ENCODE results near the gene RNF43.

RNF43 gene

DNA sequence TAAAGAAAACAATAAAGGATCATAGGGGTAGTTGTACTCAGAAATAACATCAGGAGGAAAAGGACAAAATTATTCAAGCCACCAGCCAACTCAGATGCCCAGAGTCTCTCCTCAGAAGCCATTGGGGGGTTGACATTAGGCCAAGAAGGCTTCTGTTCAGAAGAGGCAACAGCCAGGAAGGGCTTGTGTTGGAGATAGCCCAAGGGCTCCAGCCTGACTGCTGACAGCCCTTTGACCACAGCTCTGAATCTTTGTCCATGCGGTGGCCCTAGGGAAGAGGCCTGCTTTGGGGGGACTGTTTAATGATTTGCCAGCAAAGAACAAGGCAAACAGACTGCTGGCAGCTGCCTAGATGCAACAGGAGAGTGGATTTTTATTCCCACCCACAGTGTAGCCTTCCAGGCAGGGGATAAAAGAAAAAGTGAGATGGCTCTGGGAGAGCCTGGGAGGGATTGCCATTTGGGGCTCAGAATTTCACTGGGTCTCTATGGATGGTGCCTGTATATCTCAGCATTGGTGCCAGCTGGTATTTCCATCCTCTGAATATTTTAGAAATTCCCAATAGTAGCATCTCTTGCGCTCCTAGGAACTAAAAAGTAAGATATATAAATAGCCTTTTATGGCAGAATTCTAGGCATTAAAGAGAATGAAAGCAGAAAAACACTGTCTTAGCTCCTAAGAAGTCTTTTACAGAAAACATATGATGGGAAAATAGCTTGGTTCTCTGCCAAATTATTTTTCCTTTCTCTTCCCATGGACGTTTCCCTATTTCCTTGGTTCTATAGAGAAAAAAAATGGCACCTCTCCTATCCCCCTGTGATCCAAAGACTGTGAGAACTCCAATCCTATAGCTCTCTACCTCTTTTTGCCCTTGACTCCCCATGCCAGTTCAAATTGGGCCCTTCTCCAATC lies 36.0 kb downstream of the RNF43 start:
- Mint-ChIP-seq H3K27ac (peak overlapping the region; percentile 34), H3K36me3 (ENCODE audit: low read depth) (peaks cover 3% of the 10 kb centered on the region), H3K9me3 (no peaks in the 10 kb centered on the region)

DNA sequence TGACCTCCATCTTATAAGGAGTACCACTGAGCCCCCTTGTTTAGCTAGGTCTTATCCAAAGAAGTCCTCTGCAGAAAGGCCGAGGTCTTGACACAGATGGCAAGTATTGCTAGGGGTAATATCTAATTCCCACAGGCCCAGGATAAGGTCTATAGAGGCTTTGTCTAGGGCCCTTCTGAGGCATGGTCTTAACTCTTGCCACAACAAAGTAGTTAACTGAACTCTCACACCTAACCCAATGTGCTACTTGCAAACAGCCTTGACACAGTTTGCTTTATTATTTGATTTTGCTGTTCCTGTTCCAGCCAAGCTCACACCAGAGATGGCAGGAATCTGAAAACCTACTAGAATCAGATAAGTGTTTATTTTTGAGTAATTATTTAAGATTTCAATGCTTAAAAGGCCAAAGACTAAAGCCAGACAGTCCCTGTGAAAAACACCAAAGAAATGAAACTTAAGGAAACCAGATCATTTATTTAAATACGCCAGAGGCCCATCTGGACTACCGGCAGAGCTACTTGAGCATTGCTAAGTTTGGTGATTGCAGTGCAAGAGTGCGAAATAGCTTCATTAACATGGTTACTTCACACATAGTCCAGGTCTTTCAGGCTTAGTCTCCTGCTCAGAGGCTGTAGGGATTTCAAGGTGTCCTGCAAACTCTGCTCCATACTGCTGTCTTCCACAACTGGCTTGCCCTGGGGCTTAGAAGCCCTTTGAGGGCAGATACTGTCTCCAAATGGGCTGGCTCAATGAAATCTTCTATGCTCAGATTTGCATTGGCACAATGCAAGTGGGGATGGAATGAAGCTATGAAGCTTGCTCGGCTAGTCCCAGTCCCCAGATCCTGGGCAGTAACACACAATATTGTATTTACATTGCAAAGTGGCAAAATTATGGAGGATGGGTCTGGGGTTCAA lies 36.9 kb downstream of the RNF43 start:
- Mint-ChIP-seq H3K9me3 (no peaks in the 10 kb centered on the region), H3K36me3 (ENCODE audit: low read depth) (peaks cover 3% of the 10 kb centered on the region), H3K4me3 (no peak overlapping the region), H3K27me3 (no peaks in the 10 kb centered on the region), H3K27ac (no peak overlapping the region), H3K4me1 (peaks cover 39% of the 10 kb centered on the region)
- DNase-seq (no peak), ATAC-seq (no peak)

More for the DNA sequence above, 36.0 kb downstream of the RNF43 start:
- ATAC-seq: no peak
- peaks cover 39% of the 10 kb centered on the region for H3K4me1 Mint-ChIP-seq
- H3K4me3 Mint-ChIP-seq: peak overlapping the region; percentile 0
- no peaks in the 10 kb centered on the region for H3K27me3 Mint-ChIP-seq
- DNase-seq: no peak

GRCh38 chr17:58379511-58379824 lies 37.9 kb downstream of the RNF43 start:
- H3K36me3 Mint-ChIP-seq (ENCODE audit: low read depth): peaks cover 3% of the 10 kb centered on the region
- no peak for ATAC-seq
- no peak for DNase-seq
- no peak overlapping the region for H3K27ac Mint-ChIP-seq
- H3K27me3 Mint-ChIP-seq: no peaks in the 10 kb centered on the region
- H3K4me1 Mint-ChIP-seq: peaks cover 39% of the 10 kb centered on the region
- H3K4me3 Mint-ChIP-seq: no peak overlapping the region
- H3K9me3 Mint-ChIP-seq: no peaks in the 10 kb centered on the region

- Mint-ChIP-seq H3K4me1 (peaks cover 39% of the 10 kb centered on the region), H3K27ac (no peak overlapping the region), H3K27me3 (no peaks in the 10 kb centered on the region), H3K36me3 (ENCODE audit: low read depth) (peaks cover 3% of the 10 kb centered on the region), H3K4me3 (no peak overlapping the region), H3K9me3 (no peaks in the 10 kb centered on the region)
- ATAC-seq (no peak), DNase-seq (no peak)
Observed at GRCh38 chr17:58378733-58379510, 38.4 kb downstream of the RNF43 start.

DNA sequence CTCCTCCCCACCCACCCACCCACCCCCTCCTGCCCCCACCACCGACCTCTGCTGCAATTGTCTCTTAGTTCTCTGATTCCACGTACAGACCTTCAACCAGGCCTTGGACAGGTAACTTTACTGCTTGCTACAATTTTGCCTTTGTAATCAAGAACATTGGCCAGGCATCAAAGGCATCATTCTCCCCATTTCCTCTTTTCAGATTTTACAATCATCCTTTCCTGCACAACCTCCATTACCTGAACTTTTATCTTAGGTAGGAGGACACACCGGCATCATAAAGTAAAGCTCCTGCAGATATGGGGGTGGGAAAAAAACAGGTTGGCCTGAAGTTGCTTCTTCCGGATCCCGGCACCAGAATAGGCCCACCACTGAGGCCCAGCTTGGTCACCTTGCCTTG lies 39.7 kb downstream of the RNF43 start:
- Mint-ChIP-seq H3K27me3 (no peaks in the 10 kb centered on the region), H3K4me1 (peaks cover 34% of the 10 kb centered on the region), H3K9me3 (no peaks in the 10 kb centered on the region), H3K27ac (no peak overlapping the region), H3K36me3 (ENCODE audit: low read depth) (peaks cover 3% of the 10 kb centered on the region), H3K4me3 (no peak overlapping the region)
- ATAC-seq (no peak), DNase-seq (no peak)

DNA sequence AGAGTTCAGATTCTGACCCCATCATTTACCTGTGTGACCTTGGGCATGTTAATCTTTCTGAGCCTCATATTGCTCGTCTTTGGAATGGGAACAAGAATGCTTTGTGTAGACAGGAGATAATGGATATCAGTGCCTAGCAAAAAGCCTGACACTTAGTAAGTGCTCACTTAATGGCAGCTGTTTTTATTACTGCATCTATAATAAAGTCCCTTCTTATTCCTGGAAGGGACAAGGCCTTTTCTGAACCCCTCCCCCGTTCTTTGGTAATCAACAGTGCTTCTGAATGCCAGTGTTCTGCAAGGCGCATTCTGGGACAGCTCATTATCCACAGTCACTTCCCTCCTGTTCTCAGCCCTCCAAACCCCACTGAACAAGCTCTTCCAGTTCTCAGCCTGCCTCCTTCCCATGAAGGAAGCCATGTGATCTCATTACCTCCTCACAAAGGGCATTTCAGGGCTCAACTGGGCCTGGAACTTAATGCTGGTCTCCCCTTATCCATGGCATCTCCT lies 40.2 kb downstream of the RNF43 start:
- no peak overlapping the region for H3K27ac Mint-ChIP-seq
- peaks cover 29% of the 10 kb centered on the region for H3K4me1 Mint-ChIP-seq
- DNase-seq (no peak), ATAC-seq (no peak)
- H3K36me3 Mint-ChIP-seq (ENCODE audit: low read depth): peaks cover 3% of the 10 kb centered on the region
- H3K4me3 Mint-ChIP-seq: no peak overlapping the region
- H3K27me3 Mint-ChIP-seq: no peaks in the 10 kb centered on the region
- H3K9me3 Mint-ChIP-seq: no peaks in the 10 kb centered on the region

GRCh38 chr17:58376472-58377000 lies 40.8 kb downstream of the RNF43 start:
- no peak for DNase-seq
- Mint-ChIP-seq H3K27me3 (no peaks in the 10 kb centered on the region), H3K4me3 (no peak overlapping the region), H3K27ac (no peak overlapping the region), H3K4me1 (peaks cover 24% of the 10 kb centered on the region), H3K9me3 (no peaks in the 10 kb centered on the region), H3K36me3 (ENCODE audit: low read depth) (no peaks in the 10 kb centered on the region)
- no peak for ATAC-seq

DNA sequence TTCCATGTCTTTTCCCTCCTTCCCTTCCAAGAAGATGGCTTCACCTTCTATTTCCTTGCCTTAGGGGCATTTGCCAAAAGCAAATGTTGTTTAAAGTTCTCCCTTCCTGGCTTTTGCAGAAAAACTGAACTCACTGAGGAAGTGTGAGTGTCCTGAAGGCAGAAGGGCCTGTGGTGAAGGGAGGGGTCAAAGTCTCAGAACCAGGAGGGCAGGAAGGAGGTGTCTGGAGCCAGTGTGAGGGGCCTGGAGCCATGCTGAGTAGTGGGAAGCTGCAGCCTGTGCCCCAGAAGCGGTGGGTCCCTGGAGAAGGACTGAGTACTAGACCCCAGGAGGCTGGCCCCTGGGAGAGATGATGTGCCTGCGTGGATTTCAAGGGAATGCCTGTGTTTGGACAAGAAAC lies 41.5 kb downstream of the RNF43 start:
- Mint-ChIP-seq H3K36me3 (ENCODE audit: low read depth) (no peaks in the 10 kb centered on the region), H3K4me3 (no peak overlapping the region), H3K9me3 (no peaks in the 10 kb centered on the region), H3K4me1 (peaks cover 18% of the 10 kb centered on the region), H3K27me3 (no peaks in the 10 kb centered on the region), H3K27ac (no peak overlapping the region)
- DNase-seq: no peak
- no peak for ATAC-seq

DNA sequence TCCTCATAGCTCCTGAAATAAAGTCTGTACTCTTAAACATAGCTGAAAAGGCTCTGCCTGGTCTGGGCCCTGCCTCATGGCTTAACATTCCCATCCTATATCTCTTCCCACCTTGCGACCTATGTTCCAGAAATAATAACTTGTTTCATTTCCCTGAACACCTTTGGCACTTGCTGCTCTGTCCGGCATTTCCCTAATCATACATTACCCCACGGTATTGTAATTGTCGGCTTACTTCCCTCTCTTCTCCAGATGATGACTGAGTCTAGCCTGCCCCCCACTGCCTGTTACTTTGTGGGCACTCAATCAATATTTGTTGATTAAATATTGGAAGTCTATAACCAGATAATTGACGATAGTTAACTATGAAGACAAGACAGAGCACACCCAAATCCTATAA lies 42.1 kb downstream of the RNF43 start:
- Mint-ChIP-seq H3K27ac (no peak overlapping the region), H3K4me1 (peaks cover 22% of the 10 kb centered on the region), H3K4me3 (no peak overlapping the region), H3K27me3 (no peaks in the 10 kb centered on the region), H3K9me3 (no peaks in the 10 kb centered on the region), H3K36me3 (ENCODE audit: low read depth) (no peaks in the 10 kb centered on the region)
- DNase-seq (no peak), ATAC-seq (no peak)

DNA sequence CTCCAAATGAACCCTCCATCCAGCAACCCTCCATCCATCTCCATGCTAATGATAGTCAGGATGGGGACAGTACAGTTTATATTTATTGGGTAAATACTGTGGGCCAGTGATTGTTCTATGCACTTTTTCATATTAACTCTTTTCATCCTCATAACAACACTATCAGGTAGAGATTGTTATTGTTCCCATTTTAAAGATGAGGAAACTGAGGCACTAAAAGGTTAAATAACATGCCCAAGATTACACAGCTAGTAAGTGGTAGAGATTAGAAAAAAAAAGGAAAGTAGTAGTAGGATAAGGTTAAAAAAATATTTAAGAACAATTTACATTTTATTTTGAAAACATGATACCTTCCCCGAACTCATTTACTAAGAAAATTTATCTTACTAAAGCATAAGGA lies 43.4 kb downstream of the RNF43 start:
- Mint-ChIP-seq H3K4me3 (no peak overlapping the region), H3K27me3 (no peaks in the 10 kb centered on the region), H3K4me1 (peaks cover 16% of the 10 kb centered on the region), H3K36me3 (ENCODE audit: low read depth) (no peaks in the 10 kb centered on the region), H3K27ac (no peak overlapping the region), H3K9me3 (no peaks in the 10 kb centered on the region)
- no peak for ATAC-seq
- no peak for DNase-seq

DNA sequence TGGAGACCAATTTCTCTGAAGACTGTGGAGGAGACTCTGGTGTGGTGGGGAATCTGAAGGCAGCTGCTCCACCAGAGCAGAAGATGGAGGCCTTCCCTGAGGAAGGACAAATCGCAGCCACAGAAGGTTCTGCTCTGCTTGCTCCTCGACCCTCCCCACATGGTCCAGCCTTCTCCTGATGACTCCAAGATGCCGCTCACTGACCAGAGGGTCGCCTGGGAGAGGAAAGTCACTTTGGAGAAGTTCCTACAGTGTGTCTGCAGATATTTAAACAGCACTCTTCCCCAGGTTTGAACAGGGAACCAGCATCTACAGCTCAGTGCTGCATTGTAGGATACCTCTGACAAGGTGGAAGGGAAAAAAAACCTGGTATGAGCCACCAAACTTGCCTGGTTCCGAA lies 44.3 kb downstream of the RNF43 start:
- Mint-ChIP-seq H3K36me3 (ENCODE audit: low read depth) (no peaks in the 10 kb centered on the region), H3K27me3 (no peaks in the 10 kb centered on the region), H3K27ac (no peak overlapping the region), H3K9me3 (no peaks in the 10 kb centered on the region), H3K4me3 (no peak overlapping the region), H3K4me1 (peaks cover 11% of the 10 kb centered on the region)
- no peak for DNase-seq
- no peak for ATAC-seq

GRCh38 chr17:58371300-58371950 lies 45.9 kb downstream of the RNF43 start:
- no peaks in the 10 kb centered on the region for H3K36me3 Mint-ChIP-seq (ENCODE audit: low read depth)
- H3K27ac Mint-ChIP-seq: peak overlapping the region; percentile 11
- H3K27me3 Mint-ChIP-seq: no peaks in the 10 kb centered on the region
- peaks cover 13% of the 10 kb centered on the region for H3K4me1 Mint-ChIP-seq
- H3K9me3 Mint-ChIP-seq: no peaks in the 10 kb centered on the region
- DNase-seq (no peak), ATAC-seq (no peak)
- H3K4me3 Mint-ChIP-seq: no peak overlapping the region

GRCh38 chr17:58370716-58371115 lies 46.6 kb downstream of the RNF43 start:
- DNase-seq (no peak), ATAC-seq (no peak)
- H3K9me3 Mint-ChIP-seq: no peaks in the 10 kb centered on the region
- no peaks in the 10 kb centered on the region for H3K27me3 Mint-ChIP-seq
- H3K4me1 Mint-ChIP-seq: peaks cover 15% of the 10 kb centered on the region
- H3K4me3 Mint-ChIP-seq: no peak overlapping the region
- H3K27ac Mint-ChIP-seq: peak overlapping the region; percentile 11
- H3K36me3 Mint-ChIP-seq (ENCODE audit: low read depth): no peaks in the 10 kb centered on the region

DNA sequence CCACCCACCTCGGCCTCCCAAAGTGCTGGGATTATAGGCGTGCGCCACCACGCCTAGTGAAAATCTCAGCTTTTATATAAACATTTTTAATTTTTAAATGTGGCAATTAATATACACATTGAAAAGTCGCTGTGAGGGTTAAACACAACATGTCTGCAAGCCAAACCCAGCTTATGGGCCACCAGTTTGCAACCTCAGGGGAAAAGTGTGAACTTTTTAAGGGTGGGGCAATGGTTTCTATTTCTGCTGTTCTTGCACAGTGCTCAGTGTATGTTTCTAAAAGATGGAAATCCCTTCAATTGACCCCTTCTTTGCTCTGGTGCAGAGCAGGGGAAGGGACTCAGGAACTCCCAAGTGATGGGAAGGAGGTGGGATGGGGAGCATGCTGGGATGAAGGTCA lies 47.0 kb downstream of the RNF43 start:
- no peaks in the 10 kb centered on the region for H3K36me3 Mint-ChIP-seq (ENCODE audit: low read depth)
- peaks cover 15% of the 10 kb centered on the region for H3K4me1 Mint-ChIP-seq
- H3K9me3 Mint-ChIP-seq: no peaks in the 10 kb centered on the region
- DNase-seq (no peak), ATAC-seq (no peak)
- no peaks in the 10 kb centered on the region for H3K27me3 Mint-ChIP-seq
- H3K4me3 Mint-ChIP-seq: no peak overlapping the region
- H3K27ac Mint-ChIP-seq: no peak overlapping the region

Data from activated naive CD8-positive, alpha-beta T cell treated with anti-CD3 and anti-CD28 coated beads, Interleukin-2, amount 50 U/mL, for 24 hours (primary cell).